MM.1S (cell line): ENCODE data around the gene ZNF513.
A peak's percentile ranks its signal among the peaks of the same experiment; 100 is the strongest.

ENCODE experiments used
- DNase-seq: peaks from one replicate; pipeline ENCODE4 v3.0.0-alpha.2; 2015
- H2AFZ ChIP-seq: fragments of 300-600 bp; sonication (generic); 2 replicates; pipeline ENCODE4 v1.6.0; 2016; ENCODE audit warnings: antibody characterized with exemption, low read length
- H3F3A ChIP-seq: fragments of 300-600 bp; sonication (generic); 2 replicates; pipeline ENCODE4 v1.6.1; 2016; ENCODE audit warnings: mild to moderate bottlenecking, antibody characterized with exemption, low read length, moderate library complexity, mixed read lengths; ENCODE audit not compliant: insufficient read depth
- H3K27ac ChIP-seq: fragments of 300-600 bp; sonication (generic); 2 replicates; pipeline ENCODE4 v1.5.1; 2016; ENCODE audit warnings: mild to moderate bottlenecking, low read length
- H3K27me3 ChIP-seq: fragments of 300-600 bp; sonication (generic); replicated peaks from 2 replicates; pipeline ENCODE4 v1.6.0; 2016; ENCODE audit warnings: low read length; ENCODE audit not compliant: insufficient read depth
- H3K36me3 ChIP-seq: fragments of 300-600 bp; sonication (generic); replicated peaks from 2 replicates; pipeline ENCODE4 v1.6.1; 2016; ENCODE audit warnings: mild to moderate bottlenecking, low read length, mixed read lengths; ENCODE audit not compliant: insufficient read depth
- H3K4me1 ChIP-seq: fragments of 300-600 bp; sonication (generic); 2 replicates; pipeline ENCODE4 v1.6.1; 2016; ENCODE audit warnings: low read length, mixed read lengths
- H3K4me2 ChIP-seq: fragments of 300-600 bp; sonication (generic); 2 replicates; pipeline ENCODE4 v1.6.0; 2016; ENCODE audit warnings: low read depth, low read length
- H3K4me3 ChIP-seq: fragments of 300-600 bp; sonication (generic); 2 replicates; pipeline ENCODE4 v1.5.1; 2016; ENCODE audit warnings: low read length, mixed read lengths
- H3K79me2 ChIP-seq: fragments of 300-600 bp; sonication (generic); 2 replicates; pipeline ENCODE4 v1.6.1; 2016; ENCODE audit warnings: mixed run types, low read length, mixed read lengths
- H3K9ac ChIP-seq: fragments of 300-600 bp; sonication (generic); 2 replicates; pipeline ENCODE4 v1.6.1; 2016; ENCODE audit warnings: low read length, mixed read lengths
- H3K9me2 ChIP-seq: fragments of 300-600 bp; sonication (generic); replicated peaks from 2 replicates; pipeline ENCODE4 v1.6.1; 2016; ENCODE audit warnings: mild to moderate bottlenecking, low read length, mixed read lengths; ENCODE audit not compliant: insufficient read depth
- H3K9me3 ChIP-seq: fragments of 300-600 bp; sonication (generic); replicated peaks from 2 replicates; pipeline ENCODE4 v1.6.1; 2016; ENCODE audit warnings: mild to moderate bottlenecking, low read length, mixed read lengths; ENCODE audit not compliant: insufficient read depth
- H4K20me1 ChIP-seq: fragments of 300-600 bp; sonication (generic); 2 replicates; pipeline ENCODE4 v1.6.1; 2016; ENCODE audit warnings: mild to moderate bottlenecking, low read length, moderate library complexity, mixed read lengths; ENCODE audit not compliant: insufficient read depth
- EZH2 ChIP-seq: fragments of 300-600 bp; sonication (generic); optimal IDR thresholded peaks from 2 replicates; pipeline ENCODE3; 2017; ENCODE audit warnings: low read depth, mild to moderate bottlenecking, antibody characterized with exemption, low read length, mixed read lengths
- EZH2phosphoT487 ChIP-seq: fragments of 300-600 bp; sonication (generic); IDR thresholded peaks from 2 replicates; pipeline ENCODE4 v1.6.1; 2018; ENCODE audit warnings: antibody characterized with exemption, low read length
- TF ChIP-seq, protein P1 (sequence below): fragments of 300-600 bp; sonication (generic); IDR thresholded peaks from 2 replicates; pipeline ENCODE4 v1.5.1; 2016; ENCODE audit warnings: antibody characterized with exemption, low read length, mixed read lengths

ZNF513 gene

DNA sequence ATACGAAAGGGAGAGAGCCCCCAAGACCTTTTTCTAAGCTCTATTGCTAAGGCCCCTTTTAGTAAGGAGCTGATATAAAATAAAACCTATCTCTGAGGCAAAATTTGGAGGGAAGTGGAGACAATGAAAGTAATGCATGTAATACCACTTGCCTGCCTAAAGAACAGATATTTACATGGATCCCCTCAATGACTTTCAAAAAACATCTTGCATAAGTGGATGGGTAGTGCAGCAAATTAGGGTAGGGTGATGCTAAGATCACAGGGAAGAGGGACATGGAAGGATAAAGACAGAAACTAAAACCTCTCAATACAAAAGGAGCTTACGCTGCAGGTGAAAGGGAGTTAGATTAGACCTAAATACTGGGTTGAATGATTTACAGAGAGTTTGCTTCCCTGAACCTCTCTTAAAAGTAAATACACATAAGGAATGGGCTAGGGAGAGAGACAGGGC, 1.1 kb downstream of the ZNF513 start:
- Histone ChIP-seq H2AFZ (no peak overlapping the region), H3K4me2 (peak overlapping the region; percentile 74), H3K9me2 (no peaks in the 10 kb centered on the region), H3K27ac (peak overlapping the region; percentile 37; the same call in 1 of the 2 replicates), H3K79me2 (peaks cover 27% of the 10 kb centered on the region), H3F3A (peaks cover 29% of the 10 kb centered on the region), H3K4me3 (peak overlapping the region; percentile 93), H3K9me3 (no peaks in the 10 kb centered on the region), H3K36me3 (no peaks in the 10 kb centered on the region; the same call in none of the 2 replicates), H3K4me1 (no peaks in the 10 kb centered on the region), H4K20me1 (no peaks in the 10 kb centered on the region), H3K27me3 (no peaks in the 10 kb centered on the region), H3K9ac (peak overlapping the region; percentile 76; the same call in 1 of the 2 replicates)
- no peak for DNase-seq
- no peak for TF ChIP-seq EZH2
- TF ChIP-seq EZH2phosphoT487: no peak
- TF ChIP-seq, protein P1, sequence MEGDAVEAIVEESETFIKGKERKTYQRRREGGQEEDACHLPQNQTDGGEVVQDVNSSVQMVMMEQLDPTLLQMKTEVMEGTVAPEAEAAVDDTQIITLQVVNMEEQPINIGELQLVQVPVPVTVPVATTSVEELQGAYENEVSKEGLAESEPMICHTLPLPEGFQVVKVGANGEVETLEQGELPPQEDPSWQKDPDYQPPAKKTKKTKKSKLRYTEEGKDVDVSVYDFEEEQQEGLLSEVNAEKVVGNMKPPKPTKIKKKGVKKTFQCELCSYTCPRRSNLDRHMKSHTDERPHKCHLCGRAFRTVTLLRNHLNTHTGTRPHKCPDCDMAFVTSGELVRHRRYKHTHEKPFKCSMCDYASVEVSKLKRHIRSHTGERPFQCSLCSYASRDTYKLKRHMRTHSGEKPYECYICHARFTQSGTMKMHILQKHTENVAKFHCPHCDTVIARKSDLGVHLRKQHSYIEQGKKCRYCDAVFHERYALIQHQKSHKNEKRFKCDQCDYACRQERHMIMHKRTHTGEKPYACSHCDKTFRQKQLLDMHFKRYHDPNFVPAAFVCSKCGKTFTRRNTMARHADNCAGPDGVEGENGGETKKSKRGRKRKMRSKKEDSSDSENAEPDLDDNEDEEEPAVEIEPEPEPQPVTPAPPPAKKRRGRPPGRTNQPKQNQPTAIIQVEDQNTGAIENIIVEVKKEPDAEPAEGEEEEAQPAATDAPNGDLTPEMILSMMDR: no peak

DNA sequence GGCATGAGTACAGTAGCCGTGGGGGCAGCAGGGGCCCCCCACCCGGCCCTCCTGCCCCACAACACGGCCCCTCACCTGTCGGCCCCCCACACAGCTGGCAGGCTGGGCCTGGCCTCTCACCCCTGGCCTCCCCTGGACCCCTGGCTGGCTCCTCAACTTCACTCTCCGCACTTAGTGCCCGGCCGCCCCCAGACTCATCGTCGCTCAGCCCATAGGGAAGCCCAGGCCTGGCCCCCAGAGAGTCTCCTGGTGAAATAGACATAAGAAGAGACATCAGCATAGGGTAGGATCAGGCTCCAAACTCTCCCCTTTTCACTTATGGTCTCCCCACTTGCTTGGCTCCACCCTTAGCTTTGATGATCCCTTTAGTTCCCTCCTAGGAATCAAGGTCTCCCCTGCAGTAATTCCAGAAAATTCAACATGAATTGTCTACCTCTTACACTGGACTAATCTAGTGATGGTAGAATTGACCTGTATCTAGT, 1.7 kb downstream of the ZNF513 start:
- Histone ChIP-seq H3K4me3 (no peak overlapping the region), H3K4me2 (peak overlapping the region; percentile 74; the same call in 1 of the 2 replicates), H2AFZ (no peak overlapping the region), H3K9me3 (no peaks in the 10 kb centered on the region), H3K36me3 (no peaks in the 10 kb centered on the region; the same call in none of the 2 replicates), H3K4me1 (no peaks in the 10 kb centered on the region), H3K79me2 (peaks cover 23% of the 10 kb centered on the region), H4K20me1 (no peaks in the 10 kb centered on the region), H3K9ac (no peak overlapping the region; the same call in 1 of the 2 replicates), H3F3A (peaks cover 29% of the 10 kb centered on the region), H3K27ac (no peak overlapping the region), H3K9me2 (no peaks in the 10 kb centered on the region), H3K27me3 (no peaks in the 10 kb centered on the region)
- TF ChIP-seq EZH2: no peak
- TF ChIP-seq EZH2phosphoT487: no peak
- TF ChIP-seq, protein P1: no peak
- DNase-seq: no peak

DNA sequence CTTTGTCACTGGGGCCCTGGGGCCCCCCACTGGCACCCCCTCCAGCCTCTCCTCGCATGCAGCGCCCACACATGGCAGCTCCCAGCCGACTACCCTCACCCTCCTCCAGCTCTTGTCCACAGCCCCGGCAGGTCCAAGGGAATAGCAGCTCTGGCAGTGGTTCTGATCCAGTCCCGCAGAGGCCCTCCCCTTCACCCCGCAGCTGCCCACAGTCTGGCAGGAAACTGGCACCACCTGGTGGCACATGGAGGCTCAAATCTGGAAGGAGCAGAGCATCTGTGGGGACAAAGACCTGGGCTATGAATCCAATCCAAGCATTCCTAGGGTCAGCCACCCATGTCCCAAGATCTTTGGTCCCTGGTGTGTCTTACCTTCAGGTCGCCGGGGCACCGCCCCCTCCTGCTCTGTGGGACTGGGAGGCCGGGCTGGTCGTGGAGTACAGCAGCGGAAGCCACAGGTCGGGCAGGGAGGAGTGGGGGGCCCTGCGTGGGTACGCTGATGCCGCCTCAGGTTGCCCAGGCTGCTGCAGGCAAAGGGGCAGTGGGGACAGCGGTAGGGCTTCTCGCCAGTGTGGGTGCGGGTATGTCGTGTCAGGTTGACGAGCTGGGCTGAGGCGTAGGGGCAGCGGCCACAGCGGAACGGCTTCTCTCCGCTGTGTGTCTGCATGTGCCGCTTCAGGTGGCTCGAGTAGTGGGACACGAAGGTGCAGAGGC, 2.3 kb downstream of the ZNF513 start:
- H3K9me2 ChIP-seq: no peaks in the 10 kb centered on the region
- no peak overlapping the region for H3K4me2 ChIP-seq
- no peak overlapping the region for H3K27ac ChIP-seq
- no peak overlapping the region for H3K4me3 ChIP-seq
- no peaks in the 10 kb centered on the region; the same call in none of the 2 replicates for H3K36me3 ChIP-seq
- no peaks in the 10 kb centered on the region for H4K20me1 ChIP-seq
- no peak overlapping the region for H2AFZ ChIP-seq
- no peaks in the 10 kb centered on the region for H3K9me3 ChIP-seq
- H3K4me1 ChIP-seq: no peaks in the 10 kb centered on the region
- DNase-seq: no peak
- no peaks in the 10 kb centered on the region for H3K27me3 ChIP-seq
- peaks cover 25% of the 10 kb centered on the region for H3K79me2 ChIP-seq
- H3K9ac ChIP-seq: no peak overlapping the region
- TF ChIP-seq EZH2 (no peak), EZH2phosphoT487 (no peak)
- TF ChIP-seq, protein P1: peak; percentile 24; the same call in 1 of the 2 replicates
- peaks cover 29% of the 10 kb centered on the region for H3F3A ChIP-seq
